Activated CD4-positive, alpha-beta memory T cell treated with anti-CD3 and anti-CD28 coated beads, Interleukin-2, amount 10 ng/mL, durations not matched to agents 7 days and 5 days (primary cell): Measurements from ENCODE around the gene NUDT14. TPM values are rescaled to one million over a fixed set of nuclear protein-coding genes. Genes with fewer than 3 reads are reported as not detected.

Experiments
- CTCF ChIA-PET: fragments of 350-600 bp; sonication (Branson Sonifier 250); formaldehyde crosslinking; loops from one replicate; lab custom pipeline; 2021; ENCODE audit warnings: antibody characterized with exemption, inconsistent platforms; lab: Charles Lee
- POLR2A ChIA-PET: fragments of 350-600 bp; sonication (Branson Sonifier 250); formaldehyde crosslinking; loops from one replicate; lab custom pipeline; 2021; ENCODE audit warnings: antibody characterized with exemption; lab: Charles Lee
- DNase-seq: peaks from one replicate; pipeline ENCODE4 v3.0.0-alpha.2; 2020
- H3K27ac Mint-ChIP-seq: one replicate; pipeline ENCODE4 v1.8.0; 2021; ENCODE audit warnings: mild to moderate bottlenecking, mixed read lengths
- H3K27me3 Mint-ChIP-seq: one replicate; pipeline ENCODE4 v1.8.0; 2021; ENCODE audit warnings: mixed read lengths
- H3K36me3 Mint-ChIP-seq: one replicate; pipeline ENCODE4 v1.8.0; 2021; ENCODE audit warnings: low read depth, mixed read lengths
- H3K4me1 Mint-ChIP-seq: one replicate; pipeline ENCODE4 v1.8.0; 2021; ENCODE audit warnings: mixed read lengths
- H3K4me3 Mint-ChIP-seq: one replicate; pipeline ENCODE4 v1.8.0; 2021; ENCODE audit warnings: mild to moderate bottlenecking, mixed read lengths
- H3K9me3 Mint-ChIP-seq: one replicate; pipeline ENCODE4 v1.8.0; 2021; ENCODE audit warnings: mixed read lengths
- total RNA-seq, 2 experiments: library from RNA; stranded (reverse); gene quantifications; one replicate each; pipeline ENCODE4 v1.2.3, GENCODE V29; 2021

NUDT14 gene
- total RNA-seq, 2 experiments from 2014 or later = 23.8 to 24.9 TPM

DNA sequence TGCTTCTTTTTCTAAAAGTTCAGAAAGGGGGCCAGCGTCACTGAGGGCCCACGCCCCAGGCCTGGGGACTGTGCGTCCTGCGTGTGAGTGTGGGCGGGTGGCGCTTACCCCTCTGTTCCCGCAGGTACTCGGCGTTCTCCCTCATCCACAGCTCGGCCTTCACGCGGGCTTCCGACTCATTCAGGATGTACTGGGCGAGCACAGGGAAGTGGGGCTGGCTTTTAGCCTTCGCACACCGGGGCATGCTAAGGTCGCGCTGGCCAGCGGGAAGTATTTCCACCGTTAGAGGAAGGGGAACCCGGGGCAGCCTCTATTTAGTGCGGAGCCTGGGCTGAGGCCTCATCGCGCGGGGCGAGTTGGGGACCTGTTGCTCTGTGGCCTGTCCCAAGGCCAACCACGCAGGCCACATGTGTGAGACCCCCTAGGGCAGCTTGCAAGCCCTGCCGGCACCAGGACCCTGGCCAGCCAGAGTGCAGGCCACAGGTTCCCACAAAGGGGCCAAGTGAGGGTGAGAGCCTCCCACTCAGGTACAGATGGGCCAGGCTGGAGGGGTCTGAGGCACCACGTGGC is 38.0 kb upstream of the NUDT14 start:
- no peak overlapping the region for H3K4me3 Mint-ChIP-seq
- H3K9me3 Mint-ChIP-seq = peaks cover 5% of the 10 kb centered on the region
- H3K27me3 Mint-ChIP-seq = no peaks in the 10 kb centered on the region
- peaks cover 32% of the 10 kb centered on the region for H3K36me3 Mint-ChIP-seq
- POLR2A ChIA-PET = no interaction called here
- H3K4me1 Mint-ChIP-seq = no peaks in the 10 kb centered on the region
- H3K27ac Mint-ChIP-seq = no peak overlapping the region
- no peak for DNase-seq
- CTCF ChIA-PET = no interaction called here

DNA sequence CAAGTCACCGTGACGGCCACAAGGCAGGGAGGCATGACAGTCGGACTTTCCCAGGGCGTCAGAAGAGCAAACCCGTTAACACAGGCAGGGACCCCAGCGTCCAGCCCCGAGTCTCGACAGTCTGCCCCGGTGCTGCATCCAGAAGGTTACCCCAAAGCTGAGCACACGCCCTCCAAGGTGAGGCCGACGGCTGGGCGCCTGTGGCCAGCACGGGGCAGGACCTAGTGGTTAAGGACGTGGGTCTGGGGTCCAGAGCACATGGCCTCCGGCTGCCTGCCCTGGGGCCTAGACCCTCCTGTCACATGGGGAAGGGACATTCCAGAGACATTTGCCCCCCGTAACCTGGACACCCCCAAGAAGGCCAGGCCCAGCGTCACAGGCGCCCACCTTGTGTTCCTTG is 37.5 kb upstream of the NUDT14 start:
- H3K4me1 Mint-ChIP-seq = no peaks in the 10 kb centered on the region
- CTCF ChIA-PET = no interaction called here
- H3K9me3 Mint-ChIP-seq = peaks cover 5% of the 10 kb centered on the region
- no peak overlapping the region for H3K4me3 Mint-ChIP-seq
- POLR2A ChIA-PET = no interaction called here
- H3K27ac Mint-ChIP-seq = no peak overlapping the region
- H3K27me3 Mint-ChIP-seq = no peaks in the 10 kb centered on the region
- DNase-seq = no peak
- peaks cover 32% of the 10 kb centered on the region for H3K36me3 Mint-ChIP-seq

GRCh38 chr14:105217774-105218173 is 36.7 kb upstream of the NUDT14 start:
- Mint-ChIP-seq H3K4me1 (no peaks in the 10 kb centered on the region), H3K27ac (no peak overlapping the region), H3K36me3 (peaks cover 27% of the 10 kb centered on the region), H3K9me3 (peaks cover 5% of the 10 kb centered on the region), H3K4me3 (no peak overlapping the region), H3K27me3 (no peaks in the 10 kb centered on the region)
- DNase-seq = no peak
- CTCF ChIA-PET = no interaction called here
- POLR2A ChIA-PET = no interaction called here

DNA sequence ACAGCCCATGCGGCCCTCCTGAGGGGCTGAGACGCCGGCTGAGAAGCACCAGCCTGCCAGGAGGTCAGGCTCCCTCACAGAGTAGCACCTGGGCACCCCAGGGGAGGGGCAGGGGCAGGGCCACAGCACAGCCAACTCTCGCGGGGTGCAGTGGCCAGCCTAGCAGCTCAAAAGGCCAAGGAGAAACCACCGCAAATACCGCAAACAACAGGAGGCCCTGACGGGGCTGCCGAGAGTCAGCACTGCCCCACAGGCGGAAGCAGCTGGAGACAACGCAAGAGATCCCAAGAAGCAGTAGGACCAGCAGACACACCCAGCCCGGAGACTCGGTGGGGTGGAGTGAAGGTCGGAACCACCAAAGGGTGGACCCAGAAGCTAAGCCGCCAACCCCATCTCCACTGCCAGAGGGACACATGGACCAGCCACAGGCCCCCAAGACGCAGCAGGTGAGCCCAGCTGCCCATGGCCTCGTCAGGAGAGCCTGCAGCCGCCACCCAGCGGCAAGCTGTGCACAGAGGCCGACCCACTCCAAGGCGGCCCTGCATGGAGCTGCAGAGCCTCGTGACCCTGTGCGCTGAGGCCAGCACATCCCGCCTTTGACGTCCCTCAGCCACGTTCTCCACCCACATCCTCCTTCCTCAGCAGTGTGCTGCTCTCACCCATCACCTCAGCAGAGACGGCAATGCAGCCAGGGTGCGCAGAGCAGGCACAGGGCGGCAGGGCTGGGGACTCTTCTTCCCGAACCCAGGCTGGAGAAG is 35.6 kb upstream of the NUDT14 start:
- ChIA-PET POLR2A (no interaction called here), CTCF (no interaction called here)
- Mint-ChIP-seq H3K4me1 (no peaks in the 10 kb centered on the region), H3K36me3 (peaks cover 20% of the 10 kb centered on the region), H3K4me3 (no peak overlapping the region), H3K27me3 (no peaks in the 10 kb centered on the region), H3K9me3 (peaks cover 5% of the 10 kb centered on the region), H3K27ac (no peak overlapping the region)
- no peak for DNase-seq

- CTCF ChIA-PET = no interaction called here
- no peak overlapping the region for H3K27ac Mint-ChIP-seq
- DNase-seq = no peak
- H3K36me3 Mint-ChIP-seq = peaks cover 20% of the 10 kb centered on the region
- H3K9me3 Mint-ChIP-seq = peaks cover 5% of the 10 kb centered on the region
- no peak overlapping the region for H3K4me3 Mint-ChIP-seq
- H3K27me3 Mint-ChIP-seq = no peaks in the 10 kb centered on the region
- H3K4me1 Mint-ChIP-seq = no peaks in the 10 kb centered on the region
- POLR2A ChIA-PET = no interaction called here
Observed at GRCh38 chr14:105215602-105216001, 34.5 kb upstream of the NUDT14 start.

- CTCF ChIA-PET = interaction anchor here (1.1 kb wide), 1 partner anchor 137 kb away, joined by 3 read pairs; no protein-coding TSS in a partner anchor
Observed at GRCh38 chr14:105214324-105214915, 33.3 kb upstream of the NUDT14 start.

GRCh38 chr14:105213361-105213760 is 32.2 kb upstream of the NUDT14 start:
- H3K27me3 Mint-ChIP-seq = no peaks in the 10 kb centered on the region
- CTCF ChIA-PET = interaction anchor here (1.1 kb wide), 1 partner anchor 138 kb away, joined by 3 read pairs; no protein-coding TSS in a partner anchor
- H3K4me1 Mint-ChIP-seq = no peaks in the 10 kb centered on the region
- POLR2A ChIA-PET = no interaction called here
- H3K27ac Mint-ChIP-seq = no peak overlapping the region
- DNase-seq = no peak
- peaks cover 12% of the 10 kb centered on the region for H3K36me3 Mint-ChIP-seq
- no peak overlapping the region for H3K4me3 Mint-ChIP-seq
- H3K9me3 Mint-ChIP-seq = peaks cover 5% of the 10 kb centered on the region

More at GRCh38 chr14:105214324-105214915, 33.3 kb upstream of the NUDT14 start:
- Mint-ChIP-seq H3K27ac (no peak overlapping the region), H3K4me1 (no peaks in the 10 kb centered on the region), H3K27me3 (no peaks in the 10 kb centered on the region), H3K4me3 (no peak overlapping the region), H3K36me3 (peaks cover 18% of the 10 kb centered on the region), H3K9me3 (peaks cover 5% of the 10 kb centered on the region)
- POLR2A ChIA-PET = no interaction called here
- no peak for DNase-seq

DNA sequence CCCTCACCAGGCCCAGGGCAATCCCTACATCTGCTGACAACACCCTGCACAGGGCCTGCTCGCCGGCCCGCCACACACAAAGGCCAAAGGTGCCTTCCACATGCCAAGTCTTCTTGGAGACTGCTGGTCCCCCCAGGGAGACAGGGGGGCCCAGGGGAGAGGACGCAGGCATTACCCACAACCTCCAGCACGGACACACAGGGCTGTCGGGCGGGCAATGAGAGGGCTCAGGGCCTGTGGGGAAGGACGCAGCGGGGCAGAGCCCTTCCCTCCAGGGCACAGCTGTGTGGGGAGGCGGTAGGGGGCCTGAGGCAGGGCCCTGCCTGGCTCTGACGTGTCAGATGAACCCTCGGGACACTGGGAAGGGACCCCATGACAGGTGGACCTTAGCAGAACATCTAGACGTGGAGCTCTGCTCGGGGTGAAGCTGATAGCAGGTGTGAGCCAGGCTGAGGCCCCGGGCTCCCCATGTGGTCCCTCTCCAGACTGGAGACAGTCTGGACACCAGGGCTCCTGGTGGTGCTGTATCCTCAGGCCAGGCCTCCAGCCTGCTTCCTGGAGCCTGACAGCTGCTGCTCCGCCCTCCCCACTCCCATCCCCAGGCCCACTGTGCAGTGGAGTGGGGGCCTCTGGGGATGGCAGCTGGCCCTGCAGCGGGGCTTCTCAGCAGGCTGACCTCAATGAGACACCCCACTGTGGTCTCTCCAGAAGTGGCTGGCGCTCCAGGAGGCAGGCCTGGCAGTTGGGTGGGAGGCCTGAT is 31.6 kb upstream of the NUDT14 start:
- Mint-ChIP-seq H3K4me1 (no peaks in the 10 kb centered on the region), H3K27me3 (no peaks in the 10 kb centered on the region), H3K4me3 (no peak overlapping the region), H3K27ac (no peak overlapping the region), H3K36me3 (peaks cover 12% of the 10 kb centered on the region), H3K9me3 (peaks cover 5% of the 10 kb centered on the region)
- no peak for DNase-seq
- CTCF ChIA-PET = no interaction called here
- POLR2A ChIA-PET = no interaction called here

DNA sequence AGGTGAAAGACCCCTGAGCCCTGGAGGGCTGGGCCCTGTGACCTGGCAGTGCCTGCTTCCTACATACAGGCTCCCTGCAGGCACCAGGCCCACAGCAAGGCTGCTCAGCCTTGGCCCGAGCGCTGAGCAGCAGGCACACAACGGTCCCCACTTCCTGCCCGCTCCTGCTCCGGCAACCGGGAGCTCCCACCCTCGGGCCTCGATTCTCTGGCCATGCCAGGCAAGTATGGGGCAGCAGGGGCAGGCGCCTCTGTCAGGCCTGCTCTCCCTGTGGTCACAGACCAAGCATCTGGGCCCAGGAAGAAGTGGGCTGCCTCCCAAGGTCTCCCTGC is 30.6 kb upstream of the NUDT14 start:
- ChIA-PET POLR2A (no interaction called here), CTCF (no interaction called here)
- no peaks in the 10 kb centered on the region for H3K4me1 Mint-ChIP-seq
- no peak overlapping the region for H3K27ac Mint-ChIP-seq
- peaks cover 12% of the 10 kb centered on the region for H3K36me3 Mint-ChIP-seq
- H3K4me3 Mint-ChIP-seq = no peak overlapping the region
- H3K9me3 Mint-ChIP-seq = peaks cover 5% of the 10 kb centered on the region
- H3K27me3 Mint-ChIP-seq = no peaks in the 10 kb centered on the region
- DNase-seq = no peak

GRCh38 chr14:105211086-105211757 is 30.1 kb upstream of the NUDT14 start:
- Mint-ChIP-seq H3K9me3 (peaks cover 5% of the 10 kb centered on the region), H3K27me3 (no peaks in the 10 kb centered on the region), H3K4me3 (no peak overlapping the region), H3K27ac (no peak overlapping the region), H3K36me3 (peaks cover 12% of the 10 kb centered on the region), H3K4me1 (no peaks in the 10 kb centered on the region)
- ChIA-PET POLR2A (no interaction called here), CTCF (no interaction called here)
- no peak for DNase-seq

GRCh38 chr14:105210266-105211025 is 29.3 kb upstream of the NUDT14 start:
- Mint-ChIP-seq H3K27ac (no peak overlapping the region), H3K36me3 (peaks cover 7% of the 10 kb centered on the region), H3K27me3 (no peaks in the 10 kb centered on the region), H3K9me3 (peaks cover 5% of the 10 kb centered on the region), H3K4me3 (no peak overlapping the region), H3K4me1 (no peaks in the 10 kb centered on the region)
- ChIA-PET CTCF (no interaction called here), POLR2A (no interaction called here)
- no peak for DNase-seq

GRCh38 chr14:105209646-105210045 is 28.5 kb upstream of the NUDT14 start:
- POLR2A ChIA-PET = no interaction called here
- no peaks in the 10 kb centered on the region for H3K27me3 Mint-ChIP-seq
- no peaks in the 10 kb centered on the region for H3K9me3 Mint-ChIP-seq
- CTCF ChIA-PET = no interaction called here
- H3K4me1 Mint-ChIP-seq = no peaks in the 10 kb centered on the region
- H3K27ac Mint-ChIP-seq = no peak overlapping the region
- H3K4me3 Mint-ChIP-seq = no peak overlapping the region
- H3K36me3 Mint-ChIP-seq = no peaks in the 10 kb centered on the region
- no peak for DNase-seq
